HL-60/S4 (cell line): ENCODE measurements around the gene HAUS6.
"Not testable (repeated sequence)": the region's sequence is repeated elsewhere in the genome, so short reads cannot be mapped to it uniquely, and the experiment has no call there.

Experiments used
- in situ Hi-C: fragments of 300-500 bp; cut with MboI; formaldehyde crosslinking; loops from 2 replicates; pipeline ENCODE4 v1.14.3; 2022; ENCODE audit warnings: low sequenced_read_pairs

The HAUS6 gene

GRCh38 chr9:19048966-19049916 lies 53.5 kb downstream of the HAUS6 start, which contains the start of gene RRAGA:
TSS of gene RRAGA (plus strand) at chr9:19049427. CDS start at chr9:19049660, 233 bp downstream.
- in situ Hi-C loops: no loop called here

- in situ Hi-C loops: no loop called here
Observed at GRCh38 chr9:19036611-19037010, 66.1 kb downstream of the HAUS6 start.

- in situ Hi-C loops: no loop called here
Observed at GRCh38 chr9:19033015-19033414, 69.7 kb downstream of the HAUS6 start, which contains the start of gene SAXO1. TSS of gene SAXO1 (minus strand) at chr9:19033209. CDS start at chr9:19032908, 301 bp downstream.

GRCh38 chr9:19032406-19032805 lies 70.3 kb downstream of the HAUS6 start:
- in situ Hi-C loops: no loop called here

GRCh38 chr9:19030899-19031298 lies 71.8 kb downstream of the HAUS6 start:
- in situ Hi-C loops: no loop called here

GRCh38 chr9:19028835-19029451 lies 73.8 kb downstream of the HAUS6 start:
- in situ Hi-C loops: no loop called here

- in situ Hi-C loops: no loop called here
Observed at GRCh38 chr9:19027825-19028224, 74.9 kb downstream of the HAUS6 start.

GRCh38 chr9:19026375-19026774 lies 76.3 kb downstream of the HAUS6 start:
- in situ Hi-C loops: no loop called here

- in situ Hi-C loops: no loop called here
Observed at GRCh38 chr9:19023078-19023477, 79.6 kb downstream of the HAUS6 start.

GRCh38 chr9:19022206-19022605 lies 80.5 kb downstream of the HAUS6 start:
- in situ Hi-C loops: no loop called here

- in situ Hi-C loops: not testable (repeated sequence)
Observed at GRCh38 chr9:19021649-19022048, 81.1 kb downstream of the HAUS6 start.

GRCh38 chr9:19020886-19021455 lies 81.7 kb downstream of the HAUS6 start:
- in situ Hi-C loops: no loop called here

GRCh38 chr9:19018201-19018600 lies 84.5 kb downstream of the HAUS6 start:
- in situ Hi-C loops: no loop called here

GRCh38 chr9:19009391-19009965 lies 93.2 kb downstream of the HAUS6 start:
- in situ Hi-C loops: no loop called here
